GM12878 (cell line): ENCODE data around the gene SDF4. TPM values are rescaled to one million over a fixed set of nuclear protein-coding genes. Genes with fewer than 3 reads are reported as not detected.

Experiments
- ATAC-seq: fragments of 200-7000 bp; cut with Tn5 transposase; 3 replicates; pipeline ENCODE4 v1.9.1; 2020; ENCODE audit warnings: mild to moderate bottlenecking, moderate library complexity
- BruUV-seq: library from RNA; stranded (reverse); fragments of 400-500 nt; replicated peaks from 2 replicates; lab custom pipeline; 2021; lab: Mats Ljungman, UMichigan
- CTCF ChIA-PET: fragments of 300-600 bp; sonication (Branson Sonifier 250); formaldehyde crosslinking; extraction: SDS; loops from one replicate; lab custom pipeline; 2021; ENCODE audit warnings: inconsistent platforms; lab: Yijun Ruan, JAX
- POLR2A ChIA-PET: fragments of 350-600 bp; formaldehyde crosslinking; extraction: SDS; loops from one replicate; lab custom pipeline; 2021; ENCODE audit warnings: inconsistent platforms; lab: Charles Lee
- RAD21 ChIA-PET: fragments of 300-600 bp; sonication (Branson Sonifier 250); formaldehyde crosslinking; loops from one replicate; lab custom pipeline; 2023; ENCODE audit warnings: antibody characterized with exemption; ENCODE audit not compliant: unreplicated experiment; lab: Charles Lee
- SMC1A ChIA-PET: fragments of 300-600 bp; sonication (Branson Sonifier 250); formaldehyde crosslinking; loops from one replicate; lab custom pipeline; 2023; ENCODE audit not compliant: unreplicated experiment, uncharacterized antibody; lab: Charles Lee
- DNase-seq: peaks from one replicate; pipeline ENCODE4 v3.0.0-alpha.2; 2011; ENCODE audit warnings: low read depth, low spot score
- FAIRE-seq: peaks from 3 replicates; lab custom pipeline; 2011; peaks lifted over from hg19 to GRCh38; lab: Jason Lieb, UNC
- H2AFZ ChIP-seq: 2 replicates; pipeline ENCODE4 v1.6.0; 2011; ENCODE audit warnings: low read depth, low read length, control low read depth; ENCODE audit not compliant: control insufficient read depth
- H3K27ac ChIP-seq: 2 replicates; pipeline ENCODE4 v1.5.1; 2011; ENCODE audit warnings: control low read depth; ENCODE audit not compliant: control insufficient read depth, insufficient read depth
- H3K27me3 ChIP-seq, 2 experiments: replicated peaks in 1 of 2; 2 replicates each; pipeline versions ENCODE4 v1.6.0 to v1.6.1; 2011; ENCODE audit warnings: low read length in 1 of 2; ENCODE audit not compliant: control insufficient read depth in 2 of 2, insufficient read depth in 2 of 2
- H3K36me3 ChIP-seq, 2 experiments: 2 replicates each; pipeline ENCODE4 v1.5.1; 2011; ENCODE audit warnings: low read length in 1 of 2; ENCODE audit not compliant: control insufficient read depth in 2 of 2, insufficient read depth in 2 of 2
- H3K4me1 ChIP-seq: 2 replicates; pipeline ENCODE4 v1.6.1; 2011; ENCODE audit warnings: mild to moderate bottlenecking, low read length, moderate library complexity, mixed read lengths; ENCODE audit not compliant: control insufficient read depth, insufficient read depth
- H3K4me2 ChIP-seq: 2 replicates; pipeline ENCODE4 v1.6.0; 2011; ENCODE audit warnings: control low read depth; ENCODE audit not compliant: control insufficient read depth, insufficient read depth
- H3K4me3 ChIP-seq: fragments of 200-600 bp; sonication (generic); 2 replicates; pipeline ENCODE4 v1.5.1; 2016
- H3K79me2 ChIP-seq: 2 replicates; pipeline ENCODE4 v1.6.0; 2011; ENCODE audit warnings: low read length; ENCODE audit not compliant: control insufficient read depth, insufficient read depth
- H3K9ac ChIP-seq: 2 replicates; pipeline ENCODE4 v1.8.0; 2011; ENCODE audit warnings: low read length, control low read depth, mixed read lengths; ENCODE audit not compliant: control insufficient read depth, insufficient read depth
- H3K9me3 ChIP-seq: replicated peaks from 3 replicates; pipeline ENCODE4 v1.5.1; 2011; ENCODE audit warnings: mild to moderate bottlenecking, low read length; ENCODE audit not compliant: control insufficient read depth, insufficient read depth
- H4K20me1 ChIP-seq: 2 replicates; pipeline ENCODE4 v1.6.0; 2011; ENCODE audit not compliant: control insufficient read depth, insufficient read depth
- E2F4 ChIP-seq: IDR thresholded peaks from 2 replicates; pipeline ENCODE4 v1.6.1; 2012; ENCODE audit warnings: low read depth, low read length, improper control_type of control experiment
- ETV6 ChIP-seq, 2 experiments: fragments of 450-650 bp in 1 of 2; IDR thresholded peaks in 1 of 2; conservative IDR thresholded peaks in 1 of 2; 2 replicates each; pipeline ENCODE4 v1.6.1; 2014; ENCODE audit warnings: antibody characterized with exemption in 1 of 2, borderline replicate concordance in 1 of 2, low read depth in 1 of 2, mild to moderate bottlenecking in 1 of 2, moderate library complexity in 1 of 2
- NFIC ChIP-seq: IDR thresholded peaks from 2 replicates; pipeline ENCODE4 v1.6.1; 2012; ENCODE audit warnings: low read depth, mild to moderate bottlenecking, inconsistent platforms, low read length, moderate library complexity
- NKRF ChIP-seq: fragments of 450-650 bp; conservative IDR thresholded peaks from 2 replicates; pipeline ENCODE4 v1.6.1; 2017; ENCODE audit warnings: mild to moderate bottlenecking, moderate library complexity
- RB1 ChIP-seq: fragments of 450-650 bp; formaldehyde crosslinking; IDR thresholded peaks from 2 replicates; pipeline ENCODE4 v1.6.1; 2017; ENCODE audit warnings: mild to moderate bottlenecking, borderline replicate concordance
- SUPT20H ChIP-seq: IDR thresholded peaks from 2 replicates; pipeline ENCODE4 v1.6.1; 2011; ENCODE audit warnings: low read depth, mild to moderate bottlenecking, low read length, moderate library complexity, borderline replicate concordance; ENCODE audit not compliant: control insufficient read depth
- WGBS: methylation state at CpG from one replicate; pipeline ENCODE4 v1.1.6; 2016; ENCODE audit warnings: low lambda C conversion rate; ENCODE audit not compliant: insufficient replicate concordance, insufficient coverage; ENCODE audit errors: missing lambda C conversion rate; 5-methylcytosine and 5-hydroxymethylcytosine counted together
- in situ Hi-C: fragments of 300-500 bp; cut with MboI; formaldehyde crosslinking; loops from 9 replicates; pipeline ENCODE4 v1.14.3; 2018; ENCODE audit warnings: mixed read lengths
- intact Hi-C: fragments of 100-400 bp; cut with micrococcal nuclease; formaldehyde crosslinking; loops from one replicate; pipeline ENCODE4 v1.14.2; 2022; ENCODE audit not compliant: unreplicated experiment
- polyA plus RNA-seq, 11 experiments: library from polyadenylated mRNA; depleted of rRNA in 4 of 11; unstranded in 6 of 11; stranded (reverse) in 5 of 11; fragments of >200 nt; fragmentation: Nextera tagmentation in 4 of 11; fragmentation: Illumina TruSeq in 1 of 11; extraction: Ambion mirVana in 4 of 11; extraction: Trizol in 1 of 11; gene quantifications; 1 replicate in 1 of 11; 2 replicates in 10 of 11; pipeline versions ENCODE4 v1.2.1 to v1.2.3, GENCODE V29; 2011 to 2016; ENCODE audit warnings: inconsistent platforms in 2 of 11, missing spikeins in 2 of 11, low read depth in 1 of 11
- total RNA-seq, 4 experiments: library from RNA; depleted of rRNA in 3 of 4; stranded (reverse); fragments of >200 nt in 3 of 4; fragmentation: Illumina TruSeq in 1 of 4; extraction: Trizol in 1 of 4; gene quantifications; 2 replicates each; pipeline versions ENCODE4 v1.2.1 to v1.2.3, GENCODE V29; 2013 to 2021
- TF ChIP-seq, protein P1 (sequence below): IDR thresholded peaks from 2 replicates; pipeline ENCODE4 v1.6.1; 2011; ENCODE audit warnings: low read depth, low read length, improper control_type of control experiment, borderline replicate concordance
- TF ChIP-seq, protein P2 (sequence below): IDR thresholded peaks from 2 replicates; pipeline ENCODE4 v1.6.1; 2011; ENCODE audit warnings: borderline replicate concordance, low read depth, mild to moderate bottlenecking, moderate library complexity, low read length; ENCODE audit not compliant: insufficient read depth, poor library complexity, severe bottlenecking

SDF4 gene
- total and polyA plus RNA-seq, 10 of the 15 experiments (the other 5 are each of a cell fraction or from before 2014, with no cell fraction given) = 0.44 to 97.2 (median 40.2) TPM

GRCh38 chr1:1240822-1241587 is 9.2 kb upstream of the SDF4 start:
- H3K4me2 ChIP-seq = no peak overlapping the region
- no peaks in the 10 kb centered on the region for H3K36me3 ChIP-seq
- H3K27ac ChIP-seq = no peak overlapping the region
- ChIA-PET POLR2A (interaction anchor here (0.6 kb wide), 1 partner anchor 203 kb away, joined by 5 read pairs; no protein-coding TSS in a partner anchor), SMC1A (no interaction called here), CTCF (no interaction called here), RAD21 (interaction anchor here (1.3 kb wide), 1 partner anchor 10 kb away, joined by 4 read pairs; no protein-coding TSS in a partner anchor)
- intact Hi-C loops (no loop called here), in situ Hi-C loops (no loop called here)
- BruUV-seq = no TSS peak
- FAIRE-seq (no peak), ATAC-seq (peak; percentile 11), DNase-seq (no peak)
- no peak overlapping the region for H3K4me3 ChIP-seq
- no peak overlapping the region for H3K9ac ChIP-seq
- H3K9me3 ChIP-seq = no peaks in the 10 kb centered on the region
- WGBS = 17% methylated on average over 23 of the region's 23 CpGs
- no peaks in the 10 kb centered on the region for H3K79me2 ChIP-seq
- no peak for TF ChIP-seq SUPT20H
- no peak for TF ChIP-seq NFIC
- no peak for TF ChIP-seq RB1
- no peaks in the 10 kb centered on the region for H3K4me1 ChIP-seq
- no peak overlapping the region for H2AFZ ChIP-seq
- H4K20me1 ChIP-seq = no peaks in the 10 kb centered on the region
- H3K27me3 ChIP-seq = no peaks in the 10 kb centered on the region; a peak in 1 of 4 replicates

DNA sequence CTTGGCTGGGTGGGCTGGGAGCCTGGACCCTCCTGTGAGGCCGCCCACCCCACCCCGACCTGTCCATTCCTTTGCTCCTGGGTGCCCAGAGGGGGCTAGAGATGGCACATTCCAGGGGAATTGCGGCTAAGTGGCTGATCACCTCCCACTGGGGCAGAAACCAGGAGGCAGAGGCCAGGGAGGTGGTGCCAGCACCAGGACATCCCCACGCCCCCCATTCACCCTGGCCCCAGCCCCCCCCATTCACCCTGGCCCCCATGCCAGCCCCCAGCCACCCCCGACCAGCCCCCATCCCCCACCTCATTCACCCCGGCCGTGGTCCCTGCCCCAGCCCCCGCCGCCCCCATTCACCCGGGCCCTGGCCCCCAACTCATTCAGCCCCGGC is 8.5 kb upstream of the SDF4 start:
- no peaks in the 10 kb centered on the region for H3K79me2 ChIP-seq
- H3K4me2 ChIP-seq = no peak overlapping the region
- FAIRE-seq (no peak), ATAC-seq (no peak), DNase-seq (no peak)
- no peak overlapping the region for H3K4me3 ChIP-seq
- no peaks in the 10 kb centered on the region for H3K27me3 ChIP-seq
- SMC1A ChIA-PET = no interaction called here
- H3K9ac ChIP-seq = no peak overlapping the region
- in situ Hi-C loops (no loop called here), intact Hi-C loops (no loop called here)
- no peaks in the 10 kb centered on the region for H3K36me3 ChIP-seq
- POLR2A ChIA-PET = interaction anchor here (0.6 kb wide), 1 partner anchor 202 kb away, joined by 5 read pairs; no protein-coding TSS in a partner anchor
- no peaks in the 10 kb centered on the region for H3K9me3 ChIP-seq
- H2AFZ ChIP-seq = no peak overlapping the region
- CTCF ChIA-PET = no interaction called here
- no peak overlapping the region for H3K27ac ChIP-seq
- no peaks in the 10 kb centered on the region for H4K20me1 ChIP-seq
- no peaks in the 10 kb centered on the region for H3K4me1 ChIP-seq
- RAD21 ChIA-PET = interaction anchor here (1.3 kb wide), 1 partner anchor 11 kb away, joined by 4 read pairs; no protein-coding TSS in a partner anchor
- no TSS peak for BruUV-seq
- 32% methylated on average over 5 of the region's 11 CpGs for whole genome bisulfite sequencing
- TF ChIP-seq, protein P1, sequence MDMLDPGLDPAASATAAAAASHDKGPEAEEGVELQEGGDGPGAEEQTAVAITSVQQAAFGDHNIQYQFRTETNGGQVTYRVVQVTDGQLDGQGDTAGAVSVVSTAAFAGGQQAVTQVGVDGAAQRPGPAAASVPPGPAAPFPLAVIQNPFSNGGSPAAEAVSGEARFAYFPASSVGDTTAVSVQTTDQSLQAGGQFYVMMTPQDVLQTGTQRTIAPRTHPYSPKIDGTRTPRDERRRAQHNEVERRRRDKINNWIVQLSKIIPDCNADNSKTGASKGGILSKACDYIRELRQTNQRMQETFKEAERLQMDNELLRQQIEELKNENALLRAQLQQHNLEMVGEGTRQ = no peak
- no peak for TF ChIP-seq NKRF
- no peak for TF ChIP-seq ETV6 (conservative IDR thresholded peaks at IDR 0.05 in 1 of 2, IDR thresholded peaks at IDR 0.05 in 1 of 2; ENCODE audit: borderline replicate concordance in 1 of 2, low read depth in 1 of 2)
- TF ChIP-seq, protein P2, sequence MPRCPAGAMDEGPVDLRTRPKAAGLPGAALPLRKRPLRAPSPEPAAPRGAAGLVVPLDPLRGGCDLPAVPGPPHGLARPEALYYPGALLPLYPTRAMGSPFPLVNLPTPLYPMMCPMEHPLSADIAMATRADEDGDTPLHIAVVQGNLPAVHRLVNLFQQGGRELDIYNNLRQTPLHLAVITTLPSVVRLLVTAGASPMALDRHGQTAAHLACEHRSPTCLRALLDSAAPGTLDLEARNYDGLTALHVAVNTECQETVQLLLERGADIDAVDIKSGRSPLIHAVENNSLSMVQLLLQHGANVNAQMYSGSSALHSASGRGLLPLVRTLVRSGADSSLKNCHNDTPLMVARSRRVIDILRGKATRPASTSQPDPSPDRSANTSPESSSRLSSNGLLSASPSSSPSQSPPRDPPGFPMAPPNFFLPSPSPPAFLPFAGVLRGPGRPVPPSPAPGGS = no peak
- no peak for TF ChIP-seq E2F4
